ACC112 (cell line): ENCODE results near the gene KIF21A.

Experiments used
- H2AFZ ChIP-seq: fragments of 200-600 bp; sonication (generic); one replicate; pipeline ENCODE4 v1.6.0; 2017; ENCODE audit warnings: antibody characterized with exemption, low read length; ENCODE audit not compliant: unreplicated experiment
- H3K27ac ChIP-seq: fragments of 200-600 bp; sonication (generic); 2 replicates; pipeline ENCODE4 v1.5.1; 2014; ENCODE audit warnings: low read depth, mild to moderate bottlenecking, antibody characterized with exemption, low read length, moderate library complexity
- H3K27me3 ChIP-seq: fragments of 200-600 bp; sonication (generic); 2 replicates; pipeline ENCODE4 v1.6.1; 2014; ENCODE audit warnings: mild to moderate bottlenecking, antibody characterized with exemption, low read length, moderate library complexity, mixed read lengths; ENCODE audit not compliant: insufficient read depth
- H3K36me3 ChIP-seq: fragments of 200-600 bp; sonication (generic); 2 replicates; pipeline ENCODE4 v1.6.1; 2016; ENCODE audit warnings: mild to moderate bottlenecking, antibody characterized with exemption, low read length, moderate library complexity, mixed read lengths; ENCODE audit not compliant: insufficient read depth
- H3K4me1 ChIP-seq: fragments of 200-600 bp; sonication (generic); one replicate; pipeline ENCODE4 v1.6.1; 2016; ENCODE audit warnings: low read length, mixed read lengths; ENCODE audit not compliant: insufficient read depth, unreplicated experiment, control insufficient read depth
- H3K4me3 ChIP-seq: fragments of 200-600 bp; sonication (generic); 2 replicates; pipeline ENCODE4 v1.5.1; 2014; ENCODE audit warnings: mild to moderate bottlenecking, low read depth, low read length
- H3K79me2 ChIP-seq: fragments of 200-600 bp; sonication (generic); one replicate; pipeline ENCODE4 v1.6.0; 2016; ENCODE audit warnings: low read length; ENCODE audit not compliant: control insufficient read depth, unreplicated experiment, insufficient read depth

The KIF21A gene

GRCh38 chr12:39406262-39406661 lies 36.7 kb downstream of the KIF21A start:
- H2AFZ ChIP-seq = no peak overlapping the region
- H3K36me3 ChIP-seq = no peaks in the 10 kb centered on the region
- no peaks in the 10 kb centered on the region for H3K79me2 ChIP-seq
- H3K4me1 ChIP-seq = peaks cover 7% of the 10 kb centered on the region
- no peaks in the 10 kb centered on the region for H3K27me3 ChIP-seq
- no peak overlapping the region for H3K27ac ChIP-seq
- no peak overlapping the region for H3K4me3 ChIP-seq

DNA sequence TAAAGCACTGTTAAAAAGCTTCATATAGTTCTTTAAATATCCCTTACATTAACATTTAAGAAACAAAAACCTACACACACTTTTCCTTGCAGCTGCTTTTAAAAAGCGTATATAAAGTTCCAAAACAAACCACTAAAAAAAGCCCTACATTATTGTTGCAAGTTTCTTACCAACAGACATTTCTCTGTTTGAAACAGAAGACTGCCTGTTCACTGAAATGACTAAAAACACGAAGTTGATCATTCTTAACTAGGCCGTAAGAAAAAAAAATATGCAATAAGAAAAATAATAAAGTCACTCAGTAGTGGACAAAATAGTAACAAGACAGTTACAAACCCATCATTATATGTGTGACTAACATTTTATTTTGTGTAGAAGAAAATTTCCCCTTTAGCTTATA lies 37.3 kb downstream of the KIF21A start:
- Histone ChIP-seq H3K27me3 (no peaks in the 10 kb centered on the region), H3K4me1 (peaks cover 9% of the 10 kb centered on the region), H3K36me3 (no peaks in the 10 kb centered on the region), H3K79me2 (no peaks in the 10 kb centered on the region), H2AFZ (no peak overlapping the region), H3K27ac (no peak overlapping the region), H3K4me3 (no peak overlapping the region)

GRCh38 chr12:39404000-39404399 lies 38.9 kb downstream of the KIF21A start:
- H3K27ac ChIP-seq = no peak overlapping the region
- H3K27me3 ChIP-seq = no peaks in the 10 kb centered on the region
- no peak overlapping the region for H3K4me3 ChIP-seq
- peaks cover 9% of the 10 kb centered on the region for H3K4me1 ChIP-seq
- H3K36me3 ChIP-seq = no peaks in the 10 kb centered on the region
- H2AFZ ChIP-seq = no peak overlapping the region
- H3K79me2 ChIP-seq = no peaks in the 10 kb centered on the region

- H3K36me3 ChIP-seq = no peaks in the 10 kb centered on the region
- no peaks in the 10 kb centered on the region for H3K27me3 ChIP-seq
- H3K27ac ChIP-seq = no peak overlapping the region
- H3K79me2 ChIP-seq = no peaks in the 10 kb centered on the region
- peaks cover 9% of the 10 kb centered on the region for H3K4me1 ChIP-seq
- no peak overlapping the region for H3K4me3 ChIP-seq
- H2AFZ ChIP-seq = no peak overlapping the region
These were observed 39.5 kb downstream of the KIF21A start for GRCh38 chr12:39403376-39403775.

DNA sequence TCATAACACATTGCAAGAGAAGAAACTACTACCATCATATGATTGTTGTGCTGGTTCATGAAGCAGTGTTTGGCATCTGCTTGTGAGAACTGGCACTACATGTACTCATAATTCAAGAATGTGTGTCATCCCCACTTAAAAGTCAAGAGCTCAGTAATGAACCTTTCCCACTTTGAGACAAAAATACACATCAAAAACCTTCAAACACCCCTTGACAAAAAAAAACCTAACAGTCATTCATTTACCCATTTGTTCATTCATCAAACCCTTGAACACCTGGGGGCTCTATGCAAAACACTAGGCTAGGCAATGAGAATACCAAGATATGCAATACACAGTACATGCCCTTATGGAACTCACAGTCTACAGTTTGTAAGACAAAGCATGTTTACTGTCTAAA lies 40.0 kb downstream of the KIF21A start:
- H3K79me2 ChIP-seq = no peaks in the 10 kb centered on the region
- H2AFZ ChIP-seq = no peak overlapping the region
- H3K4me3 ChIP-seq = no peak overlapping the region
- H3K27me3 ChIP-seq = no peaks in the 10 kb centered on the region
- H3K36me3 ChIP-seq = no peaks in the 10 kb centered on the region
- H3K4me1 ChIP-seq = peaks cover 9% of the 10 kb centered on the region
- no peak overlapping the region for H3K27ac ChIP-seq

GRCh38 chr12:39401459-39401858 lies 41.5 kb downstream of the KIF21A start:
- no peak overlapping the region for H3K4me3 ChIP-seq
- H2AFZ ChIP-seq = peak overlapping the region; percentile 7
- no peaks in the 10 kb centered on the region for H3K36me3 ChIP-seq
- peaks cover 3% of the 10 kb centered on the region for H3K79me2 ChIP-seq
- peaks cover 9% of the 10 kb centered on the region for H3K4me1 ChIP-seq
- no peak overlapping the region for H3K27ac ChIP-seq
- H3K27me3 ChIP-seq = no peaks in the 10 kb centered on the region

- H3K36me3 ChIP-seq = no peaks in the 10 kb centered on the region
- H3K79me2 ChIP-seq = peaks cover 3% of the 10 kb centered on the region
- H3K4me3 ChIP-seq = 0 out of 2 replicates have a peak overlapping the region, but pooled peaks have one; percentile 20
- H3K27ac ChIP-seq = no peak overlapping the region
- H3K4me1 ChIP-seq = no peaks in the 10 kb centered on the region
- no peak overlapping the region for H2AFZ ChIP-seq
- H3K27me3 ChIP-seq = no peaks in the 10 kb centered on the region
These were observed 47.1 kb downstream of the KIF21A start for GRCh38 chr12:39395866-39396265.

DNA sequence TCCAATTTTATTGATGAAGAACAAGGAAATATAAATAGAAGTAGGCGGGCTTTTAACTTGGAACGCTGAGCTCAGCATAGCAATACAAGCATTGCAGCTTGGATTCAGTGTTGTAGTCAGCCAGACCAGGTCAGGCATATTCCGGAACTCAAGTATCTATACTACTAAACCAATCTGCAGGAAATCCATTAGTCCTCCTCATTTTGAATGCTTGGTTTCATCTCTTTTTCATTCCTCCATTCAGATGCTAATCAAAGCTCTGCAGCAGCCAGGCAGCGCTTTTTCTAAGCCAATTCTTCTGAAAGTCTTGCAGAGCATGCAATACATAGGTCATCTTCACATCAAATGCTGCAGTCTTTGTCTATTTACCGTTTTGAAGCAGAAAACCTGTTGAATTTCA lies 49.0 kb downstream of the KIF21A start:
- no peaks in the 10 kb centered on the region for H3K4me1 ChIP-seq
- H3K27ac ChIP-seq = no peak overlapping the region
- H3K27me3 ChIP-seq = no peaks in the 10 kb centered on the region
- no peaks in the 10 kb centered on the region for H3K36me3 ChIP-seq
- H3K79me2 ChIP-seq = peaks cover 3% of the 10 kb centered on the region
- H2AFZ ChIP-seq = no peak overlapping the region
- H3K4me3 ChIP-seq = no peak overlapping the region

- Histone ChIP-seq H3K27me3 (no peaks in the 10 kb centered on the region), H2AFZ (no peak overlapping the region), H3K4me3 (no peak overlapping the region), H3K4me1 (no peaks in the 10 kb centered on the region), H3K27ac (no peak overlapping the region), H3K79me2 (peaks cover 3% of the 10 kb centered on the region), H3K36me3 (no peaks in the 10 kb centered on the region)
These were observed 49.7 kb downstream of the KIF21A start for GRCh38 chr12:39393179-39393578.

DNA sequence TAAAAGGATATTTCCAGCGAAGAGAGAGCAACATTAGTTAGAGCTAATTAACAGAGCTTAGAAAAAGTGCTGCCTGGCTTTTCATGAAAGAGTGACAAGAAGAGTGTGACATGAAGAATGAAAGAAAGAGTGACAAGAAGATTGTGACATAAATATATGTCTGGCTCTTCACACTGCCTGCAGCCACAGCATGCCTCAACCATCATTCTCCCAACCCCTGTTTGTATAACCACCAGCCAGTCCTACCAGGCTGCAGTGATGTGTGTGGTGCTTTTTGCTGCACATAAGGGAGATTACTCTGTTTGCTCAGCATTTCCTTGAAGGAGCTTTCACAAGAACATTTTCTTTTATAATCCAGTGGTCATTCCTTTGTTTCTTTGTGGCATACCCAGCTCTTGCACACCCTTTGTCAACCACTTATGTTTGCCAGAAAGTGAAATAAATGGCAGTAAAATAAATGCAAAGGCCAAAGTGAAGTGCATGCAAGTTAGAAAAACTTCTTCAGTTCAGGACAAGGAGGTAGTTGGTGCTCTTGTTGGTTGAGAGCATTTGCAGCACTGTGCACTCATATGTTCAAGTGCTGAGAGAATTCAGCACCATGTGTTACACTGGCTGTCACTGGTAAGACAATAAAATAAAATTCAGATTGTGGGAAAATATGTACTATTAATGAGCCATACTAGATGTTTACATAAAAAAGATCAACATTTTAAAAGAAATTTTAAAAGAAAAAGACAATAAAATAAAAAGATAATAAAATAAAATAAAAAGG lies 50.6 kb downstream of the KIF21A start:
- H3K36me3 ChIP-seq = no peaks in the 10 kb centered on the region
- H2AFZ ChIP-seq = no peak overlapping the region
- H3K79me2 ChIP-seq = no peaks in the 10 kb centered on the region
- no peak overlapping the region for H3K4me3 ChIP-seq
- no peaks in the 10 kb centered on the region for H3K27me3 ChIP-seq
- H3K4me1 ChIP-seq = no peaks in the 10 kb centered on the region
- no peak overlapping the region for H3K27ac ChIP-seq

GRCh38 chr12:39390752-39391151 lies 52.2 kb downstream of the KIF21A start:
- Histone ChIP-seq H3K4me3 (no peak overlapping the region), H3K79me2 (no peaks in the 10 kb centered on the region), H2AFZ (no peak overlapping the region), H3K36me3 (no peaks in the 10 kb centered on the region), H3K27me3 (no peaks in the 10 kb centered on the region), H3K4me1 (no peaks in the 10 kb centered on the region), H3K27ac (no peak overlapping the region)
